Nephron progenitor cell (in vitro differentiated cells): ENCODE results near the gene BYSL.

Source experiments
- DNase-seq: peaks from one replicate; pipeline ENCODE4 v3.0.0; 2021
- H3K27ac Mint-ChIP-seq: 2 replicates; pipeline ENCODE4 v1.8.0; 2021; ENCODE audit warnings: mild to moderate bottlenecking, moderate library complexity, mixed read lengths
- H3K27me3 Mint-ChIP-seq: 2 replicates; pipeline ENCODE4 v1.8.0; 2021; ENCODE audit warnings: mild to moderate bottlenecking, low read depth, mixed read lengths; ENCODE audit not compliant: poor library complexity
- H3K36me3 Mint-ChIP-seq: 2 replicates; pipeline ENCODE4 v1.8.0; 2021; ENCODE audit warnings: low read depth, mixed read lengths
- H3K4me1 Mint-ChIP-seq: 2 replicates; pipeline ENCODE4 v1.8.0; 2021; ENCODE audit warnings: mixed read lengths
- H3K4me3 Mint-ChIP-seq: 2 replicates; pipeline ENCODE4 v1.8.0; 2021; ENCODE audit warnings: mild to moderate bottlenecking, moderate library complexity, mixed read lengths
- H3K9me3 Mint-ChIP-seq: 2 replicates; pipeline ENCODE4 v1.8.0; 2021; ENCODE audit warnings: mild to moderate bottlenecking, moderate library complexity, mixed read lengths
- TF ChIP-seq, protein P1 (sequence below): fragments of 200-600 bp; sonication (generic); IDR thresholded peaks from 2 replicates; pipeline ENCODE4 v1.5.0; 2021; ENCODE audit warnings: antibody characterized with exemption

BYSL gene

DNA sequence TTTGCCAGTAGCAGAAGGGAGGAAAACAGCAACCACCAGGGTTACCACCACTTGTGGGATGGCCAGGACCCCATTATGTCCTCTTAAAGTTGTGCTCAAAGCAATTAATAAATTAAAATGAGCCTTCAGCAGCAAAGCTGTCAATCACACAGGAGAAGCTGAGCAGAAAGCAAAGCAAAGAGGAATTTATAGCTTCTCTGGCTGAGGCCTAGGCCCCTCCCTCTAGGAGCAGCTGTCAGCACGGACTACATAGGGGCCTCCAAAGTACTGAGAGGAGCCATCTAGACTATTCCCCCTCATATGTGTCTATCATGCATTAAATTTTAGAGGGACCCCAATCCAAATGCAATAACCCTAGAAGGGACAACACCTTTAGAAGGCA is 13.9 kb downstream of the BYSL start:
- H3K36me3 Mint-ChIP-seq = peaks cover 35% of the 10 kb centered on the region
- no peak overlapping the region for H3K4me3 Mint-ChIP-seq
- DNase-seq = no peak
- TF ChIP-seq, protein P1, sequence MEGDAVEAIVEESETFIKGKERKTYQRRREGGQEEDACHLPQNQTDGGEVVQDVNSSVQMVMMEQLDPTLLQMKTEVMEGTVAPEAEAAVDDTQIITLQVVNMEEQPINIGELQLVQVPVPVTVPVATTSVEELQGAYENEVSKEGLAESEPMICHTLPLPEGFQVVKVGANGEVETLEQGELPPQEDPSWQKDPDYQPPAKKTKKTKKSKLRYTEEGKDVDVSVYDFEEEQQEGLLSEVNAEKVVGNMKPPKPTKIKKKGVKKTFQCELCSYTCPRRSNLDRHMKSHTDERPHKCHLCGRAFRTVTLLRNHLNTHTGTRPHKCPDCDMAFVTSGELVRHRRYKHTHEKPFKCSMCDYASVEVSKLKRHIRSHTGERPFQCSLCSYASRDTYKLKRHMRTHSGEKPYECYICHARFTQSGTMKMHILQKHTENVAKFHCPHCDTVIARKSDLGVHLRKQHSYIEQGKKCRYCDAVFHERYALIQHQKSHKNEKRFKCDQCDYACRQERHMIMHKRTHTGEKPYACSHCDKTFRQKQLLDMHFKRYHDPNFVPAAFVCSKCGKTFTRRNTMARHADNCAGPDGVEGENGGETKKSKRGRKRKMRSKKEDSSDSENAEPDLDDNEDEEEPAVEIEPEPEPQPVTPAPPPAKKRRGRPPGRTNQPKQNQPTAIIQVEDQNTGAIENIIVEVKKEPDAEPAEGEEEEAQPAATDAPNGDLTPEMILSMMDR = no peak
- peaks cover 6% of the 10 kb centered on the region for H3K27me3 Mint-ChIP-seq
- H3K9me3 Mint-ChIP-seq = no peaks in the 10 kb centered on the region
- peak overlapping the region; percentile 52 for H3K27ac Mint-ChIP-seq
- peaks cover 31% of the 10 kb centered on the region for H3K4me1 Mint-ChIP-seq

DNA sequence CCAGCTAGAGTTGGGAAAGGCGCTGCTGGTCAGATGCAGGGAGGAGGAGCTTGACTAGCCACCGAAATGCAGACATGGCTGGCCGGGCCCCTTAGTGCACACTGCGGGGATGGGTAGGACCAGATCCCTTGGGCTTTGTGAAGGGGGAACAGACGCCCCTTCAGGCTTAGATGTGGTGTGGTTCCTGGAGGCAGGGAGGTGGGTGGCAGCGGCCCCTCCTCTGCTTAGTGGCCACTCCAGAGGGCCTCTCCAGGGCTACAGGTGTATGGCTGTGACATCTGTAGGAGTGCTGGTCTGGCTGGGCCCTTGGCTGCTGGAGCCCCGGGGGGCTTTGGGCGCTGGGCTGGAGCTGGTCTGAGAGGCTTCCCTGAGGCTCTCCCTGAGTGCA is 14.4 kb downstream of the BYSL start:
- Mint-ChIP-seq H3K36me3 (peaks cover 35% of the 10 kb centered on the region), H3K9me3 (no peaks in the 10 kb centered on the region), H3K27ac (peak overlapping the region; percentile 26), H3K4me3 (no peak overlapping the region), H3K4me1 (peaks cover 35% of the 10 kb centered on the region), H3K27me3 (peaks cover 10% of the 10 kb centered on the region)
- TF ChIP-seq, protein P1 = no peak
- DNase-seq = no peak

DNA sequence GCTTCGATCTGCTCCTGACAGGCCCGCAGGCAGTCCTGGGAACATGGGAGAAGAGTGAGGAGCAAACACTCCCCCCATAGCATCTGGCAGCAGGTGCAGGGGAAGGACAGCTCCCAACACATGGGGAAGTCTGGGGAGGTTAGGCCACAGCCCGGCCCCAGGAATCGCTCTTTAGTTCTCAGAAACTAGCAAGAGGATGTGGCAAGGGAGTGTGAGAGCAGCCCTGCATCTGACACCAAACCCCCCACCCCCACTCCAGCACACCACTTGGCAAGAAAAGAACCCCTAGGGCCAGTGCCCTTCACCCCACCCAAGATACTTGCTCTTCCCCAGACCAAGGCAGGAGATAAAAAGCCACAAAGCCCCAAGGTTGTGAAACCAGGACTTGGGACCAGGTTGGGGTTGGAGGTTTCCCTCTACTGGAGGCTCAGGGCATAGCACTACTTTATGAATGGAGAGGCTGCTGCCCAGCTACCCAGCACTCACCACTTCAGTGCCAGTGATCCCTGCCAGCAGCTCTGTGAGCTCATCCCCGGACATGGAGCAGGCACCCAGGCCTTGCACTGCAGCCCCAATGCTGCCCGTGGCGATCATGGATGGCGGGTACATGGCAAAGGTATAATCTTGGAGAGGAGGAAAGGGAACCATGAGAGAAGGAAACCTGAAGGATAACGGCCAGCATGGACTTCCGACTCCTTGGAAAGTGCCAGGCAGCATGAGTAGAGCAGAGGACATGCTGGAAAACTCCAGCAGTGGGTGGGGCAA is 15.0 kb downstream of the BYSL start:
- TF ChIP-seq, protein P1 = peak; percentile 78
- Mint-ChIP-seq H3K27me3 (peaks cover 10% of the 10 kb centered on the region), H3K4me1 (peaks cover 35% of the 10 kb centered on the region), H3K27ac (peak overlapping the region; percentile 26), H3K36me3 (peaks cover 31% of the 10 kb centered on the region), H3K9me3 (no peaks in the 10 kb centered on the region), H3K4me3 (no peak overlapping the region)
- DNase-seq = peak; percentile 59

DNA sequence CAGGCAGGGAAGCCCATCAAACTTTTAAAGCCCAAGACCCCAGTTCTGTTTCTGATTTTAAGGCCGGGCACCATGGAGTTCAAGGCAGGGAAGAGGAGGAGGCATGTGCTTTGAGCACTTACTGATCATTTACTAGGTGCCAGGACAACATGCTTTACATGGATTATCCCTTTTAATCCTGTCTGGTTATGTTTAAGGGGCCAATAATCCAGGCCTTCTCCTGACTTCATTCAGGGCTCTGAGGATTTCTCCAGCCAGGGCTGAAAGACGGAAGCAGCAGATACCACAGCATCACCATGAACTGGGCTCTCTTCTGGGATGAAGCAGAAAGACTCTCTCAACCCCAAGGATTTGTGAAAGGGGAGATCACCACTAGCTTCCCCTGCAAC is 16.2 kb downstream of the BYSL start:
- Mint-ChIP-seq H3K4me3 (no peak overlapping the region), H3K27ac (no peak overlapping the region), H3K4me1 (peaks cover 42% of the 10 kb centered on the region), H3K36me3 (peaks cover 19% of the 10 kb centered on the region), H3K27me3 (peaks cover 10% of the 10 kb centered on the region), H3K9me3 (no peaks in the 10 kb centered on the region)
- TF ChIP-seq, protein P1 = no peak
- no peak for DNase-seq

DNA sequence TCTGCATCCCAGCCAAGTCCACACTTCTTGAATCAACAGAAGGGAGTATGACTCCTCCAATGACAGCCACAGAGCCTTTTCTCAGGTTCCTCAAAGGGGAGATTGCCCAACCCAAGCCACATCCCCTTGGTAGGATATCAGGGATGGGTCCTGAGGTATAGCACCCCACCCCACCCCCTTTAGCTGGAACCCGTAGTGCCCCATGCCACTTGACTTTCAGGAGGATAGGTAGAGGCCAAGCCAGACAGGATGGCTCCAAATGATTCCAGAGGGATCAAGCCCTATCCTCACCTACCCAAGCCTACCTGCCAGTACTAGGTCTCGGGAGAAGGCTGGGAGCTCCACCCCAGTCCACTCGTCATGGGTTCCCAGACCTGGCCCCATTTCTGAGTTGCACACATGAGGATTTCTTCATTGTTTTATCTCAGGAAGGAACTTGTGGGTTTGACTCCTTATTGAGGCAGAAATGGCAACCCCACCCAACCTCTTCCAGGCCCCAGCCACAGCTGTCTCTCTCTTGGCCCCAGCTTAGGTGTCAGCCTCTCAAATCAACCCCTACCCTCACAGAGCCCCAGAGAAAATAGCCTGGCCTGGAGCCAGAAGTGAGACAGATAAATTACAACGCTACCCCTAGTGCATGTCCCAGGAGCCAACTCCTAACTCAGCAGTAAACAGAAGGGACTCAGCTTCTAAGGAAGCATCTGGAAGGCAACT is 16.7 kb downstream of the BYSL start:
- TF ChIP-seq, protein P1 = no peak
- no peak for DNase-seq
- no peak overlapping the region for H3K4me3 Mint-ChIP-seq
- peaks cover 10% of the 10 kb centered on the region for H3K27me3 Mint-ChIP-seq
- peaks cover 44% of the 10 kb centered on the region for H3K4me1 Mint-ChIP-seq
- peaks cover 13% of the 10 kb centered on the region for H3K36me3 Mint-ChIP-seq
- peak overlapping the region; percentile 22 for H3K27ac Mint-ChIP-seq
- no peaks in the 10 kb centered on the region for H3K9me3 Mint-ChIP-seq
